OCI-LY3 (cell line): ENCODE data around the gene NPR3.

Experiments used
- H2AFZ ChIP-seq: fragments of 200-600, 300-600 bp; shearing (Covaris generic); 2 replicates; pipeline ENCODE4 v1.6.0; 2014; ENCODE audit warnings: antibody characterized with exemption, low read depth, low read length
- H3K27ac ChIP-seq: fragments of 200-600, 300-600 bp; sonication (generic); 2 replicates; pipeline ENCODE4 v1.5.1; 2014; ENCODE audit warnings: mild to moderate bottlenecking, low read length, moderate library complexity, mixed read lengths
- H3K27me3 ChIP-seq: fragments of 200-600, 300-600 bp; sonication (generic); 2 replicates; pipeline ENCODE4 v1.6.1; 2014; ENCODE audit warnings: low read depth, low read length, mixed read lengths
- H3K36me3 ChIP-seq: fragments of 200-600, 300-600 bp; sonication (generic); replicated peaks from 2 replicates; pipeline ENCODE3; 2014; ENCODE audit warnings: low read depth, low read length, mixed read lengths
- H3K4me1 ChIP-seq: fragments of 300-600, 200-600 bp; sonication (generic); 2 replicates; pipeline ENCODE4 v1.6.1; 2014; ENCODE audit warnings: low read length, mixed read lengths
- H3K4me2 ChIP-seq: fragments of 200-600, 300-600 bp; sonication (generic); 2 replicates; pipeline ENCODE4 v1.6.1; 2014; ENCODE audit warnings: low read length, mixed read lengths
- H3K4me3 ChIP-seq: fragments of 300-600, 200-600 bp; sonication (generic); 2 replicates; pipeline ENCODE4 v1.5.1; 2014; ENCODE audit warnings: antibody characterized with exemption, mild to moderate bottlenecking, low read length, moderate library complexity
- H3K79me2 ChIP-seq: fragments of 300-600, 200-600 bp; shearing (Covaris generic); 2 replicates; pipeline ENCODE4 v1.6.1; 2014; ENCODE audit warnings: mild to moderate bottlenecking, low read length, mixed read lengths
- H3K9ac ChIP-seq: fragments of 300-600, 200-600 bp; shearing (Covaris generic); 2 replicates; pipeline ENCODE4 v1.6.0; 2014; ENCODE audit warnings: mild to moderate bottlenecking, low read length, moderate library complexity
- H3K9me3 ChIP-seq: fragments of 200-600, 300-600 bp; shearing (Covaris generic); 2 replicates; pipeline ENCODE4 v1.6.1; 2014; ENCODE audit warnings: low read length, mixed read lengths; ENCODE audit not compliant: insufficient read depth
- H4K20me1 ChIP-seq: fragments of 200-600, 300-600 bp; sonication (generic); 2 replicates; pipeline ENCODE4 v1.6.1; 2016; ENCODE audit warnings: low read length, mixed read lengths; ENCODE audit not compliant: insufficient read depth
- CTCF ChIP-seq: fragments of 200-600, 300-600 bp; sonication (generic); IDR thresholded peaks from 2 replicates; pipeline ENCODE4 v1.5.1; 2014; ENCODE audit warnings: antibody characterized with exemption, low read length, low read depth
- EZH2phosphoT487 ChIP-seq: fragments of 200-600 bp; shearing (Covaris generic); IDR thresholded peaks from 2 replicates; pipeline ENCODE4 v1.6.1; 2018; ENCODE audit warnings: antibody characterized with exemption, mixed run types, low read depth

Gene NPR3

GRCh38 chr5:32707418-32707997, 3.6 kb upstream of the NPR3 start:
- no peak overlapping the region for H3K4me3 ChIP-seq
- H3K9me3 ChIP-seq, result no peaks in the 10 kb centered on the region
- no peak overlapping the region for H2AFZ ChIP-seq
- no peaks in the 10 kb centered on the region for H3K79me2 ChIP-seq
- H4K20me1 ChIP-seq, result no peaks in the 10 kb centered on the region
- no peak for TF ChIP-seq EZH2phosphoT487
- peak; percentile 62 for TF ChIP-seq CTCF
- H3K27ac ChIP-seq, result no peak overlapping the region
- no peaks in the 10 kb centered on the region for H3K4me1 ChIP-seq
- no peaks in the 10 kb centered on the region for H3K36me3 ChIP-seq
- H3K9ac ChIP-seq, result no peak overlapping the region
- no peaks in the 10 kb centered on the region for H3K27me3 ChIP-seq
- H3K4me2 ChIP-seq, result no peak overlapping the region

- TF ChIP-seq EZH2phosphoT487 (no peak), CTCF (no peak)
- Histone ChIP-seq H3K9me3 (no peaks in the 10 kb centered on the region), H4K20me1 (no peaks in the 10 kb centered on the region), H3K9ac (no peak overlapping the region), H3K27ac (no peak overlapping the region), H3K79me2 (no peaks in the 10 kb centered on the region), H3K4me2 (no peak overlapping the region), H2AFZ (no peak overlapping the region), H3K36me3 (no peaks in the 10 kb centered on the region), H3K27me3 (no peaks in the 10 kb centered on the region), H3K4me3 (no peak overlapping the region), H3K4me1 (no peaks in the 10 kb centered on the region)
Observed at GRCh38 chr5:32708949-32709348, 2.2 kb upstream of the NPR3 start.

- Histone ChIP-seq H2AFZ (no peak overlapping the region), H3K4me2 (no peak overlapping the region), H3K4me3 (no peak overlapping the region), H3K4me1 (no peaks in the 10 kb centered on the region), H4K20me1 (no peaks in the 10 kb centered on the region), H3K27ac (no peak overlapping the region), H3K27me3 (no peaks in the 10 kb centered on the region), H3K9me3 (no peaks in the 10 kb centered on the region), H3K36me3 (no peaks in the 10 kb centered on the region), H3K9ac (no peak overlapping the region), H3K79me2 (no peaks in the 10 kb centered on the region)
- TF ChIP-seq EZH2phosphoT487, result no peak
- TF ChIP-seq CTCF, result no peak
Observed at GRCh38 chr5:32709750-32710549, 1.2 kb upstream of the NPR3 start.

GRCh38 chr5:32711362-32711680, 200 bp downstream of the NPR3 start:
- no peaks in the 10 kb centered on the region for H3K36me3 ChIP-seq
- H3K9ac ChIP-seq, result no peak overlapping the region
- H3K79me2 ChIP-seq, result no peaks in the 10 kb centered on the region
- H3K27ac ChIP-seq, result no peak overlapping the region
- H2AFZ ChIP-seq, result no peak overlapping the region
- H3K27me3 ChIP-seq, result no peaks in the 10 kb centered on the region
- no peak for TF ChIP-seq CTCF
- TF ChIP-seq EZH2phosphoT487, result no peak
- no peaks in the 10 kb centered on the region for H3K9me3 ChIP-seq
- no peak overlapping the region for H3K4me2 ChIP-seq
- no peaks in the 10 kb centered on the region for H3K4me1 ChIP-seq
- no peak overlapping the region for H3K4me3 ChIP-seq
- H4K20me1 ChIP-seq, result no peaks in the 10 kb centered on the region
